ENCODE data around the gene EPHB3.
A peak's percentile ranks its signal among the peaks of the same experiment; 100 is the strongest.

Gene EPHB3

GRCh38 chr3:184561061-184561912 is at the start of gene EPHB3:
EPHB3 (plus strand) TSS chr3:184561785; CDS start chr3:184562236, 451 bp downstream.
- Mint-ChIP-seq H3K4me3 (peak within 1 kb of the TSS; percentile 73), H3K27ac (no peak within 1 kb of the TSS), H3K27me3 (ENCODE audit: low read depth) (peaks cover 64% of the 10 kb centered on the region), H3K4me1 (ENCODE audit: low read depth) (peaks cover 13% of the 10 kb centered on the region), H3K9me3 (no peaks in the 10 kb centered on the region), H3K36me3 (ENCODE audit: low read depth) (peaks cover 1% of the 10 kb centered on the region)

GRCh38 chr3:184512621-184513020 is 49.0 kb upstream of the EPHB3 start:
- H3K27me3 Mint-ChIP-seq (ENCODE audit: low read depth) = peaks cover 71% of the 10 kb centered on the region
- peak overlapping the region; percentile 12 for H3K4me3 Mint-ChIP-seq
- H3K27ac Mint-ChIP-seq = no peak overlapping the region
- H3K9me3 Mint-ChIP-seq = no peaks in the 10 kb centered on the region
- H3K36me3 Mint-ChIP-seq (ENCODE audit: low read depth) = no peaks in the 10 kb centered on the region
- H3K4me1 Mint-ChIP-seq (ENCODE audit: low read depth) = peaks cover 11% of the 10 kb centered on the region

GRCh38 chr3:184513276-184514170 is 48.1 kb upstream of the EPHB3 start:
- Mint-ChIP-seq H3K27ac (no peak overlapping the region), H3K27me3 (ENCODE audit: low read depth) (peaks cover 78% of the 10 kb centered on the region), H3K4me3 (peak overlapping the region; percentile 36), H3K36me3 (ENCODE audit: low read depth) (no peaks in the 10 kb centered on the region), H3K9me3 (no peaks in the 10 kb centered on the region), H3K4me1 (ENCODE audit: low read depth) (peaks cover 11% of the 10 kb centered on the region)

GRCh38 chr3:184514171-184514490 is 47.5 kb upstream of the EPHB3 start:
- Mint-ChIP-seq H3K27me3 (ENCODE audit: low read depth) (peaks cover 84% of the 10 kb centered on the region), H3K9me3 (no peaks in the 10 kb centered on the region), H3K27ac (no peak overlapping the region), H3K4me3 (peak overlapping the region; percentile 36), H3K4me1 (ENCODE audit: low read depth) (peaks cover 11% of the 10 kb centered on the region), H3K36me3 (ENCODE audit: low read depth) (no peaks in the 10 kb centered on the region)

- Mint-ChIP-seq H3K4me3 (peak overlapping the region; percentile 51), H3K27me3 (ENCODE audit: low read depth) (peaks cover 46% of the 10 kb centered on the region), H3K4me1 (ENCODE audit: low read depth) (peaks cover 18% of the 10 kb centered on the region), H3K9me3 (no peaks in the 10 kb centered on the region), H3K36me3 (ENCODE audit: low read depth) (peaks cover 2% of the 10 kb centered on the region), H3K27ac (peak overlapping the region; percentile 76)
Observed at GRCh38 chr3:184523825-184524615, 37.6 kb upstream of the EPHB3 start.

- Mint-ChIP-seq H3K4me1 (ENCODE audit: low read depth) (peaks cover 18% of the 10 kb centered on the region), H3K4me3 (peak overlapping the region; percentile 88), H3K9me3 (no peaks in the 10 kb centered on the region), H3K36me3 (ENCODE audit: low read depth) (peaks cover 2% of the 10 kb centered on the region), H3K27ac (peak overlapping the region; percentile 84), H3K27me3 (ENCODE audit: low read depth) (peaks cover 44% of the 10 kb centered on the region)
Observed at GRCh38 chr3:184524981-184525336, 36.6 kb upstream of the EPHB3 start.

GRCh38 chr3:184525337-184526087 is 36.1 kb upstream of the EPHB3 start:
- Mint-ChIP-seq H3K4me3 (peak overlapping the region; percentile 88), H3K4me1 (ENCODE audit: low read depth) (peaks cover 18% of the 10 kb centered on the region), H3K9me3 (no peaks in the 10 kb centered on the region), H3K27ac (peak overlapping the region; percentile 84), H3K27me3 (ENCODE audit: low read depth) (peaks cover 46% of the 10 kb centered on the region), H3K36me3 (ENCODE audit: low read depth) (peaks cover 2% of the 10 kb centered on the region)

GRCh38 chr3:184526088-184526433 is 35.5 kb upstream of the EPHB3 start:
- Mint-ChIP-seq H3K27ac (no peak overlapping the region), H3K9me3 (no peaks in the 10 kb centered on the region), H3K36me3 (ENCODE audit: low read depth) (peaks cover 2% of the 10 kb centered on the region), H3K4me3 (no peak overlapping the region), H3K27me3 (ENCODE audit: low read depth) (peaks cover 51% of the 10 kb centered on the region), H3K4me1 (ENCODE audit: low read depth) (peaks cover 18% of the 10 kb centered on the region)

- H3K4me1 Mint-ChIP-seq (ENCODE audit: low read depth) = no peaks in the 10 kb centered on the region
- H3K27ac Mint-ChIP-seq = no peak overlapping the region
- H3K9me3 Mint-ChIP-seq = no peaks in the 10 kb centered on the region
- no peak overlapping the region for H3K4me3 Mint-ChIP-seq
- H3K36me3 Mint-ChIP-seq (ENCODE audit: low read depth) = no peaks in the 10 kb centered on the region
- H3K27me3 Mint-ChIP-seq (ENCODE audit: low read depth) = peaks cover 34% of the 10 kb centered on the region
Observed at GRCh38 chr3:184531626-184532280, 29.8 kb upstream of the EPHB3 start.

GRCh38 chr3:184532940-184533732 is 28.4 kb upstream of the EPHB3 start:
- no peak overlapping the region for H3K4me3 Mint-ChIP-seq
- H3K4me1 Mint-ChIP-seq (ENCODE audit: low read depth) = no peaks in the 10 kb centered on the region
- no peaks in the 10 kb centered on the region for H3K9me3 Mint-ChIP-seq
- H3K27me3 Mint-ChIP-seq (ENCODE audit: low read depth) = peaks cover 34% of the 10 kb centered on the region
- H3K36me3 Mint-ChIP-seq (ENCODE audit: low read depth) = no peaks in the 10 kb centered on the region
- no peak overlapping the region for H3K27ac Mint-ChIP-seq

- Mint-ChIP-seq H3K4me3 (no peak overlapping the region), H3K27me3 (ENCODE audit: low read depth) (peaks cover 33% of the 10 kb centered on the region), H3K4me1 (ENCODE audit: low read depth) (peaks cover 3% of the 10 kb centered on the region), H3K9me3 (no peaks in the 10 kb centered on the region), H3K36me3 (ENCODE audit: low read depth) (no peaks in the 10 kb centered on the region), H3K27ac (no peak overlapping the region)
Observed at GRCh38 chr3:184537885-184538665, 23.5 kb upstream of the EPHB3 start.

GRCh38 chr3:184538666-184539431 is 22.7 kb upstream of the EPHB3 start:
- Mint-ChIP-seq H3K27ac (no peak overlapping the region), H3K27me3 (ENCODE audit: low read depth) (peaks cover 37% of the 10 kb centered on the region), H3K9me3 (no peaks in the 10 kb centered on the region), H3K36me3 (ENCODE audit: low read depth) (no peaks in the 10 kb centered on the region), H3K4me1 (ENCODE audit: low read depth) (peaks cover 3% of the 10 kb centered on the region), H3K4me3 (no peak overlapping the region)

All from T-helper 1 cell treated with Interleukin-12 subunit alpha and Interleukin-12 subunit beta and Interleukin-4 antibody, amounts not matched to agents 30 μg/mL and 1 μg/mL, for 36 hours (primary cell).